Stomach (tissue), 9 donors: Measurements from ENCODE around the gene ITCH. TPM values are rescaled to one million over a fixed set of nuclear protein-coding genes. Genes with fewer than 3 reads are reported as not detected.
"Not testable (repeated sequence)": the region's sequence is repeated elsewhere in the genome, so short reads cannot be mapped to it uniquely, and the experiment has no call there.

Experiments
- DNase-seq, 2 donors: peaks; one replicate each; pipeline versions ENCODE4 v3.0.0 to v3.0.0-alpha.2; 2013 to 2019
- H3K27ac ChIP-seq, 5 donors: fragments of 200-600 bp in 4 of 5; sonication (generic) in 4 of 5; one replicate each; pipeline ENCODE4 v1.5.1; 2013 to 2019; ENCODE audit warnings: mild to moderate bottlenecking in 1 of 5, moderate library complexity in 1 of 5
- H3K27me3 ChIP-seq, 3 donors: fragments of 200-600 bp; sonication (generic); one replicate each; pipeline ENCODE4 v1.5.1; 2017 to 2019; ENCODE audit warnings: mixed run types in 1 of 3
- H3K36me3 ChIP-seq, 4 donors: fragments of 200-600 bp; sonication (generic); 1 replicate in 3 of 4; 2 replicates in 1 of 4; pipeline ENCODE4 v1.5.1; 2016 to 2019
- H3K4me1 ChIP-seq, 4 donors: fragments of 200-600 bp; sonication (generic); one replicate each; pipeline ENCODE4 v1.5.1; 2016 to 2019
- H3K4me3 ChIP-seq, 4 donors: fragments of 200-600 bp; sonication (generic) in 3 of 4; one replicate each; pipeline ENCODE4 v1.5.1; 2016 to 2019; ENCODE audit warnings: mild to moderate bottlenecking in 1 of 4
- H3K9me3 ChIP-seq, 4 donors: fragments of 200-600 bp; sonication (generic); one replicate each; pipeline ENCODE4 v1.5.1; 2016 to 2019
- EP300 ChIP-seq: sonication (generic); formaldehyde crosslinking; IDR thresholded peaks from one replicate; pipeline ENCODE4 v1.6.1; 2017; ENCODE audit warnings: antibody characterized with exemption
- POLR2A ChIP-seq, 4 donors: fragments of 450-650 bp; IDR thresholded peaks; one replicate each; pipeline ENCODE4 v1.6.1; 2016; ENCODE audit warnings: antibody characterized with exemption in 4 of 4, control low read depth in 2 of 4, mild to moderate bottlenecking in 1 of 4, moderate library complexity in 1 of 4
- POLR2AphosphoS5 ChIP-seq, 3 donors: sonication (generic); formaldehyde crosslinking; IDR thresholded peaks; one replicate each; pipeline ENCODE4 v1.6.1; 2016; ENCODE audit warnings: antibody characterized with exemption in 3 of 3
- WGBS, 5 donors: extraction: QIAGEN DNeasy Blood & Tissue Kit in 3 of 5; methylation state at CpG; one replicate each; pipeline versions ENCODE4 v1.1.5 to v1.1.7; 2013 to 2018; 5-methylcytosine and 5-hydroxymethylcytosine counted together
- intact Hi-C: fragments of 100-400 bp; cut with DNase I; formaldehyde crosslinking; loops from one replicate; pipeline ENCODE4 v1.15.1; 2023; ENCODE audit warnings: low total_unique reads
- polyA plus RNA-seq, 3 donors: library from polyadenylated mRNA; stranded (reverse); fragments of 200-250 nt; gene quantifications; one replicate each; pipeline ENCODE4 v1.2.3, GENCODE V29; 2013
- total RNA-seq, 5 donors: library from RNA; depleted of rRNA; stranded (reverse); fragments of >200 nt; gene quantifications; one replicate each; pipeline versions ENCODE4 v1.1.0 to v1.2.3, GENCODE V29; 2014 to 2016
- TF ChIP-seq, protein P1 (sequence below), 7 experiments: fragments of 450-650 bp in 4 of 7; fragments of 200-600 bp in 3 of 7; sonication (generic) in 3 of 7; IDR thresholded peaks; one replicate each; pipeline ENCODE4 v1.5.1; 2016 to 2019; ENCODE audit warnings: antibody characterized with exemption in 7 of 7, control low read depth in 2 of 7, mild to moderate bottlenecking in 1 of 7
- donor health status: healthy with polysubstance abuse.
- donor health status: Bipolar disorder and iron deficiency.
- donor health status: healthy.

ITCH gene
- total and polyA plus RNA-seq, 8 donors = 7.2 to 138 (median 35.6) TPM

DNA sequence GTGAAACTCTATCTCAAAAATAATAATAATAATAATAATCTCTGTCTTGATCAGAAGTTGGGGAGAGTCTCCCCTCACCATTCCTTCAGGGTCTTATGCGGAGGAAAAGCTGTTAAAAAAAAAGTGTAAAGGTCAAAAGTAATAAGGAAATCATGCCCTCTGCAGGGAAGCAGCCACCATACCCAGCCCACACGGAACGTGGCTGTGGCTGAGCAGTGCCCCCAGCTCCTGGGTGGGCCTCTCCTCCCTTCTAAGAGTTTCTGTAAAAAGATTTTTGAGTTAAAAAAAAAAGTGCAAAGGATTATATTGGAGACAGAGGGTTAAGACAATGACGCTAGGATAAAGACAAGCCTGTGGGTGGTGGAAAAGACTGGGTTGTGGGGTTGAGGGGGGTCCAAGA is 29.3 kb upstream of the ITCH start:
- Histone ChIP-seq H3K4me1 (peaks cover 0 to 5% (median 0%) of the 10 kb centered on the region in 4 donors), H3K4me3 (no peak overlapping the region), H3K27me3 (no peaks in the 10 kb centered on the region), H3K36me3 (no peaks in the 10 kb centered on the region), H3K9me3 (no peaks in the 10 kb centered on the region), H3K27ac (no peak overlapping the region)
- no peak for DNase-seq
- 84 to 89% (median 88%) methylated on average over 4 of the region's 4 CpGs for WGBS, 5 donors
- TF ChIP-seq EP300 = no peak
- TF ChIP-seq, protein P1, sequence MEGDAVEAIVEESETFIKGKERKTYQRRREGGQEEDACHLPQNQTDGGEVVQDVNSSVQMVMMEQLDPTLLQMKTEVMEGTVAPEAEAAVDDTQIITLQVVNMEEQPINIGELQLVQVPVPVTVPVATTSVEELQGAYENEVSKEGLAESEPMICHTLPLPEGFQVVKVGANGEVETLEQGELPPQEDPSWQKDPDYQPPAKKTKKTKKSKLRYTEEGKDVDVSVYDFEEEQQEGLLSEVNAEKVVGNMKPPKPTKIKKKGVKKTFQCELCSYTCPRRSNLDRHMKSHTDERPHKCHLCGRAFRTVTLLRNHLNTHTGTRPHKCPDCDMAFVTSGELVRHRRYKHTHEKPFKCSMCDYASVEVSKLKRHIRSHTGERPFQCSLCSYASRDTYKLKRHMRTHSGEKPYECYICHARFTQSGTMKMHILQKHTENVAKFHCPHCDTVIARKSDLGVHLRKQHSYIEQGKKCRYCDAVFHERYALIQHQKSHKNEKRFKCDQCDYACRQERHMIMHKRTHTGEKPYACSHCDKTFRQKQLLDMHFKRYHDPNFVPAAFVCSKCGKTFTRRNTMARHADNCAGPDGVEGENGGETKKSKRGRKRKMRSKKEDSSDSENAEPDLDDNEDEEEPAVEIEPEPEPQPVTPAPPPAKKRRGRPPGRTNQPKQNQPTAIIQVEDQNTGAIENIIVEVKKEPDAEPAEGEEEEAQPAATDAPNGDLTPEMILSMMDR (IDR thresholded peaks at IDR 0.05) = no peak
- TF ChIP-seq POLR2A (IDR thresholded peaks at IDR 0.05) = no peak
- TF ChIP-seq POLR2AphosphoS5 (IDR thresholded peaks at IDR 0.05) = no peak
- intact Hi-C loops = no loop called here

DNA sequence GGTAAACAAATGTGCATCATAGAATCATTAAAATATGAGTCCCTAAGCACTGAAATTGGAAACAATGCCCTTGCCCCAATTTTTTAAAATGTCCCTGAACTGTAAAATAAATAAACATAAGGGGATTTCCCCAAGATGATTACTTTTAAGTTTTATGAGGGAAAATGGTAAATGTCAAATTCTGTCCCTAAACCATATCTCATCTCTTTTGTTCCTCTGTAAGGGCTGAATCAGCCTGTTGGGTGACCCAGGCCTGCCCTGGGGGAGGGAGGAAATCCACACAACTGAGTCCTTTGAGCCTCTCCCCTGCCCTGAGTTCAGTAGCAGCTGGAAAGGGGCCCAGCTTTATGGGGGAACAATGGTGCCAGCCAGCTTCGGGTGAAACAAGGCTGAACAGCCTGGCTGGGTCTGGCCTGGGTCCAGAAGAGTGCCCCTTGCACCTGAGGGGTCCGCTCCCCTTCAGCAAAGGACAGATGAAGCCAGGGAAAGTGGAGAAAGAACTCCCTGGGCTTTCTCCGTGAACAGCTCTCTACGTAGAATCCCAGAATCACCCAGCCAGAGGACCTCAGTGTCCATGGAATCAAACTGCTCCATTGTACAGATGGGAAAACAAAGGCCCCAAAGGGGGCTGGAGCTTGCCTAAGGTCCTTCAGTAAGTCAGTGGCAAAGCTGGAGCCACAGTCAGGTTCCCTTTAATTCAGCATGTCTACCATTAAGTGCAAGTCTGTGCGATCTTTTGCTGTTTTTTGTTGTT is 28.2 kb upstream of the ITCH start:
- intact Hi-C loops = no loop called here
- Histone ChIP-seq H3K36me3 (no peaks in the 10 kb centered on the region), H3K27ac (no peak overlapping the region), H3K4me3 (no peak overlapping the region), H3K27me3 (no peaks in the 10 kb centered on the region), H3K9me3 (no peaks in the 10 kb centered on the region), H3K4me1 (peaks cover 0 to 5% (median 0%) of the 10 kb centered on the region in 4 donors)
- TF ChIP-seq EP300 (no peak), POLR2AphosphoS5 (IDR thresholded peaks at IDR 0.05) (no peak), POLR2A (IDR thresholded peaks at IDR 0.05) (no peak)
- TF ChIP-seq, protein P1 (IDR thresholded peaks at IDR 0.05) = no peak
- WGBS, 5 donors = 73 to 100% (median 78%) methylated on average over 4 to 5 of the region's 5 CpGs
- DNase-seq = peak in 1 of 2 donors; percentile 69

DNA sequence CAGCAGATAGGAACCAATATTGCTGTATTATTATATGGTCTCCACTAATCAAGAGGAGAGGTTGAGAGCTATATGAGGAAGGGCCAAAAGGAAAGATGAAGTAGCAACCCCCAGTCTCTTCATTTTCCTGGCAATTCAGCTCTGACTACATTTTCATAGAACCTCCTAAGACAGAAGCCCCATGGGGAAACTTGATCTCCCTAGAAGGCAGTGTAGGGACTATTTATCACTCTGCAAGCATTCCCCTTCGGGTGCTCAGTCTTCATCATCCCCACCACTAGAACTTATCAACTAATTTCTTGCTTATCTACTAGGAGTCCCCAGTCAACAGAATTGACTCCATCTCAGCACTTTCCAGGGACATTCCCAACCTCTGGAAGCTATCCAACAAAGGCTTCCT is 25.5 kb upstream of the ITCH start:
- H3K4me3 ChIP-seq = no peak overlapping the region
- intact Hi-C loops = no loop called here
- H3K36me3 ChIP-seq = no peaks in the 10 kb centered on the region
- H3K27ac ChIP-seq = no peak overlapping the region
- no peaks in the 10 kb centered on the region for H3K27me3 ChIP-seq
- H3K9me3 ChIP-seq = no peaks in the 10 kb centered on the region
- TF ChIP-seq POLR2AphosphoS5 (IDR thresholded peaks at IDR 0.05) = no peak
- TF ChIP-seq, protein P1 (IDR thresholded peaks at IDR 0.05) = no peak
- no peak for TF ChIP-seq EP300
- TF ChIP-seq POLR2A (IDR thresholded peaks at IDR 0.05) = no peak
- WGBS, 5 donors = 36 to 47% (median 40%) methylated on average over 1 of the region's 1 CpG
- DNase-seq = no peak
- no peaks in the 10 kb centered on the region for H3K4me1 ChIP-seq

DNA sequence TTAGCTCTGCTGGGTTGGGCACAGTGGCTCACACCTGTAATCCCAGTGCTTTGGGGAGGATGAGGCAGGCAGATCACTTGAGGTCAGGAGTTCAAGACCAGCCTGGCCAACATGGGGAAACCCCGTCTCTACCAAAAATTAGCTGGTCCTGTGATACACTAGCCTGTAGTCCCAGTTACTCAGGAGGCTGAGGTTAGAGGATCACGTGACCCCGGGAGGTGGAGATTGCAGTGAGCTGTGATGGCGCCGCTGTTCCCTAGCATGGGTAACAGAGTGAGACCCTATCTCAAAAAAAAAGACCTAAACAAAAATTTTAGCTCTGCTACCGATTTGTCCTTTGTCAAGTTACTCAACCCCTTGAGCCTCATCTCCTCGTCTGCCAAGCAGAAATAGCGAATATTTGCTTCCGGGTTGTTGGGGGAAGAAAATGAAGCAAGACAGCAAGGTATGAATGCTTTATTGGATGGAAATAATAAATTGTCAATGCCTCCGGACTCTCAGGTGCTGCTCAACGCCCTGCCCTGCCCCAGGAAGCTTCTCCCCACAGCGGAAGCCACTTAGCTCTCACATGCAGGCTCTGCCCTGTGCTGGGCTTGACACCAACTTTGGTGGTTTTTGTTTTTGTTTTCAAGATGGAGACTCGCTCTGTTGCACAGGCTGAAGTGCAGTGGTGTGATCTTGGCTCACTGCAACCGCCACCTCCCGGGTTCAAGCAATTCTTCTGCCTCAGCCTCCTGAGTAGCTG is 24.9 kb upstream of the ITCH start:
- Histone ChIP-seq H3K27ac (no peak overlapping the region), H3K36me3 (no peaks in the 10 kb centered on the region), H3K4me3 (no peak overlapping the region), H3K4me1 (no peaks in the 10 kb centered on the region), H3K9me3 (no peaks in the 10 kb centered on the region), H3K27me3 (no peaks in the 10 kb centered on the region)
- TF ChIP-seq, protein P1 (IDR thresholded peaks at IDR 0.05) = no peak
- TF ChIP-seq EP300 (no peak), POLR2A (IDR thresholded peaks at IDR 0.05) (no peak), POLR2AphosphoS5 (IDR thresholded peaks at IDR 0.05) (no peak)
- DNase-seq = no peak
- WGBS, 5 donors = 86 to 90% (median 88%) methylated on average over 15 of the region's 15 CpGs
- intact Hi-C loops = no loop called here

DNA sequence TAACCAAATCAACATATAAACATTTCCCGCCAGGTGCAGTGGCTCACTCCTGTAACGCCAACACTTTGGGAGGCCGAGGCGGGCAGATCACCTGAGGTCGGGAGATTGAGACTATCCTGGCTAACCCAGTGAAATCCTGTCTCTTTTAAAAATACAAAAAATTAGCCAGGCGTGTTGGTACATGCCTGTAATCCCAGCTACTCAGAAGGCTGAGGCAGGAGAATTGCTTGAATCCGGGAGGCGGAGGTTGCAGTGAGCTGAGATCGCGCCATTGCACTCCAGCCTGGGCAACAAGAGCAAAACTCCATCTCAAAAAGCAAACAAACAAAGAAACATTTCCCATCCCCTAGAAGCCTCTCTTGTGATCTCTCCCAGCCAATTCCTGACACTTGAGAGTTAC is 22.3 kb upstream of the ITCH start:
- intact Hi-C loops, H3K9me3 ChIP-seq, H3K27ac ChIP-seq, H3K36me3 ChIP-seq, H3K27me3 ChIP-seq, DNase-seq, H3K4me1 ChIP-seq, H3K4me3 ChIP-seq: not testable (repeated sequence)
- WGBS, 5 donors = 84 to 92% (median 89%) methylated on average over 10 of the region's 10 CpGs

DNA sequence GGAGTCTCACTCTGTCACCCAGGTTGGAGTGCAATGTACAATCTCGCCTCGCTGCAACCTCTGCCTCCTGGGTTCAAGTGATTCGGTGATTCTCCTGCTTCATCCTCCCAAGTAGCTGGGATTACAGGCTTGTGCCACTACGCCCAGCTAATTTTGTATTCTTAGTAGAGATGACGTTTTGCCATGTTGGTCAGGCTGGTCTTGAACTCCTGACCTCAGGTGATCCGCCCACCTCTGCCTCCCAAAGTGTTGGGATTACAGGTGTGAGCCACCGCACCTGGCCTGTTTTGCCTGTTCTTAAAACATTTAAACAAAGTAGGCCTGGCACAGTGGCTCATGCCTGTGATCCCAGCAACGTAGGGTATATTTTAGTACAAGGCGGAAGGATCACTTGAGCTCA is 21.9 kb upstream of the ITCH start:
- H3K36me3 ChIP-seq, H3K27me3 ChIP-seq, intact Hi-C loops, DNase-seq, H3K9me3 ChIP-seq, H3K4me1 ChIP-seq, H3K4me3 ChIP-seq, H3K27ac ChIP-seq: not testable (repeated sequence)
- 91 to 96% (median 95%) methylated on average over 9 of the region's 9 CpGs for WGBS, 5 donors
